Loucy (cell line): ENCODE data around the gene DERL2.

ENCODE experiments used
- CTCF ChIP-seq: fragments of 200-600 bp; sonication (generic); conservative IDR thresholded peaks from 2 replicates; pipeline ENCODE4 v1.5.1; 2014; ENCODE audit warnings: mild to moderate bottlenecking, antibody characterized with exemption, low read length
- EZH2phosphoT487 ChIP-seq: fragments of 200-600 bp; IDR thresholded peaks from 2 replicates; pipeline ENCODE4 v1.6.1; 2018; ENCODE audit warnings: antibody characterized with exemption, mild to moderate bottlenecking, moderate library complexity, borderline replicate concordance

- no peak for TF ChIP-seq CTCF
- no peak for TF ChIP-seq EZH2phosphoT487
Measured at GRCh38 chr17:5472511-5472910, 13.5 kb downstream of the DERL2 start.
